ENCODE results near the gene ERICH6B. TPM values are rescaled to one million over a fixed set of nuclear protein-coding genes. Genes with fewer than 3 reads are reported as not detected.

The ERICH6B gene
- total RNA-seq, 2 experiments from 2014 or later = not detected

DNA sequence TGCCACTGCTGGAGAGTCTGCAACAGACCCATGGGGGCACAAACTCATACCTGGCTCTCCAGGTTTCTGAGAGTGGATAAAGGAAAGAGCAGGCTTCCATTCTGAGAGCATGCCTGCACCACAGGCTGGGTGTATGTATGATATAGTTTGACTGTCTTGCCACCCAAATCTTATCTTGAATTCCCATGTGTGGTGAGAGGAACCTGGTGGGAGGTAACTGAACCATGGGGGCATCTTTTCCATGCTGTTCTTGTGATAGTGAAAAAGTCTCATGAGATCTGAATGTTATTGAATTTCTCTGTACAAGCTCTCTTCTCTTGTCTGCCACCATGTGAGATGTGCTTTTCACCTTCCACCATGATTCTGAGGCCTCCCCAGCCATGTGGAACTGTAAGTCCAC, 50.2 kb downstream of the ERICH6B start:
- Mint-ChIP-seq H3K4me3 (no peak overlapping the region), H3K27me3 (ENCODE audit: low read depth) (no peaks in the 10 kb centered on the region), H3K27ac (no peak overlapping the region), H3K9me3 (ENCODE audit: insufficient read depth) (no peaks in the 10 kb centered on the region), H3K4me1 (ENCODE audit: low read depth) (no peaks in the 10 kb centered on the region), H3K36me3 (ENCODE audit: low read depth) (no peaks in the 10 kb centered on the region)
- ChIA-PET POLR2A (no interaction called here), CTCF (no interaction called here)
- ATAC-seq = no peak
- no peak for DNase-seq

DNA sequence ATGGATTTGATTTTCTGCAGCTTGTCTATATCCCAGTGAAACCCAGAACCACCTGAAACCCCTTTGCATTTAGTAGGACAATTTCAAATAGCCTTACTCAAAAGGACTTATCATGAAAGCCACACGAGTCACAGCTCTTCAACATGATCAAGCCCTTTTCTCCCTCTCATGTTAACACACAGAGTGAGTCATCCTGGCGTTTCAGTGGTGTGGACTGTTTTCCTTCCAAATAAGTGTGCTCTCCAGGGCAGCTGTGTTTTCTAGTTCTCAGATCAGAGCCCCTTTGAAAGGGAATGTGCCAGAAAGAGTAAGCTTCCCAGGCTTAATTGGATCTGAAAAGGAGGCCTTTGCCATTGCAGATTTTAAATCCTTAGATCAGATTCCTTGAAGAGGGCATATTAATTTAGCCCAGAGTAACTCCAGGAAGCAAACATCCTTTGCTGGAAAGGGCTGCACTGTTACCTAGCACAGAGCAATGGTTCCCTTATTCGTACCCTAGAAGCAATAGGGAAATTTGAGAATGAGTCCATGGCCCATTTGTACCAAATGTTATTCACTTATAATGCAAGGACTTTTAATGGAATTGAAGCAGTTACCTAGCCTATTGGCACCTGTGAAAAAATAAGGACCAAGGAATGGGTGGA, 51.3 kb downstream of the ERICH6B start:
- Mint-ChIP-seq H3K4me3 (no peak overlapping the region), H3K9me3 (ENCODE audit: insufficient read depth) (no peaks in the 10 kb centered on the region), H3K27me3 (ENCODE audit: low read depth) (no peaks in the 10 kb centered on the region), H3K36me3 (ENCODE audit: low read depth) (no peaks in the 10 kb centered on the region), H3K4me1 (ENCODE audit: low read depth) (peaks cover 2% of the 10 kb centered on the region), H3K27ac (no peak overlapping the region)
- CTCF ChIA-PET = no interaction called here
- ATAC-seq (no peak), DNase-seq (no peak)
- POLR2A ChIA-PET = no interaction called here

GRCh38 chr13:45554604-45555109, 60.9 kb downstream of the ERICH6B start:
- CTCF ChIA-PET = no interaction called here

DNA sequence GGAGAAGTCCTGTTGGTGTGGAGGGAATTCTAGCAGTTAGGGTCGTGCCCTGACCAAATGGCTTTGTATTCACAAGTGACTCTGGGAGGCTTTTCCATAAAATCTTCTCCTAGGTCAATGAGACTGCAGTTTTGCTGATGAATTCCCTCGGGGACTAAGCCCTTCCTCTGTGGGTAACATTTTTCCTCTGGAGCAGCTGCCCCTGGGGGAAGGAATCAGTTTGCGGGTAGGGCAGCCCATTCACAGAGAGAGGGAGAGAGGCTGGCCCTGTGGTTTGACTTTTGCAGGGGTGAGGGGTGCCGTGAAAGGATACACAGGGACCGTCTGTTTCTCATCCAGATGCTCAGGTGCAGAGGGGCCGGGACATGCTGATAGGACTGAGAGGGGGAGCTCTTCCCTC, 67.3 kb downstream of the ERICH6B start:
- no peaks in the 10 kb centered on the region for H3K4me1 Mint-ChIP-seq (ENCODE audit: low read depth)

More at GRCh38 chr13:45554604-45555109, 60.9 kb downstream of the ERICH6B start:
- DNase-seq (no peak), ATAC-seq (no peak)
- peaks cover 14% of the 10 kb centered on the region for H3K27me3 Mint-ChIP-seq (ENCODE audit: low read depth)
- no peak overlapping the region for H3K4me3 Mint-ChIP-seq
- peaks cover 2% of the 10 kb centered on the region for H3K4me1 Mint-ChIP-seq (ENCODE audit: low read depth)
- POLR2A ChIA-PET = no interaction called here
- no peaks in the 10 kb centered on the region for H3K9me3 Mint-ChIP-seq (ENCODE audit: insufficient read depth)
- H3K36me3 Mint-ChIP-seq (ENCODE audit: low read depth) = no peaks in the 10 kb centered on the region
- no peak overlapping the region for H3K27ac Mint-ChIP-seq

DNA sequence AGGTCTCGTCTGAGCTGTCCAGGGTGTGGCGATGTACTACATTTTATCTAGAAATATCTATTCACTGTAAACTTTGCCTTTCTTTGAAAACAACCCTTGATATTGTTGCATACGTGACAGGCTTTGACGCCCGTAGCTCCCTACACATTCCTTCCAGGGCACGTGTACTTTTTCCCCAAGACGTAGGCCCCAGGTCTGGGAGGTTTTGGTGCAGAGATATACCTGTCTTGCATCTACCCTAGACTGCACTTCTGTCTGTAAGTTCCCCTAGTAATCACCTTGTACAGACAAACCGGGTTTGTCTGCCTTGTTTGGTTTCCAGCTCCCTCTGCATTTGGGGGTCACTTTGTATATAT, 69.2 kb downstream of the ERICH6B start:
- ATAC-seq (no peak), DNase-seq (no peak)
- Mint-ChIP-seq H3K27me3 (ENCODE audit: low read depth) (peaks cover 5% of the 10 kb centered on the region), H3K4me3 (no peak overlapping the region), H3K4me1 (ENCODE audit: low read depth) (no peaks in the 10 kb centered on the region), H3K36me3 (ENCODE audit: low read depth) (no peaks in the 10 kb centered on the region), H3K27ac (no peak overlapping the region), H3K9me3 (ENCODE audit: insufficient read depth) (no peaks in the 10 kb centered on the region)
- POLR2A ChIA-PET = no interaction called here
- CTCF ChIA-PET = no interaction called here

More for the DNA sequence above, 67.3 kb downstream of the ERICH6B start:
- POLR2A ChIA-PET = no interaction called here
- peaks cover 10% of the 10 kb centered on the region for H3K27me3 Mint-ChIP-seq (ENCODE audit: low read depth)
- CTCF ChIA-PET = no interaction called here
- ATAC-seq (no peak), DNase-seq (no peak)
- H3K36me3 Mint-ChIP-seq (ENCODE audit: low read depth) = no peaks in the 10 kb centered on the region
- no peak overlapping the region for H3K4me3 Mint-ChIP-seq
- no peak overlapping the region for H3K27ac Mint-ChIP-seq
- H3K9me3 Mint-ChIP-seq (ENCODE audit: insufficient read depth) = no peaks in the 10 kb centered on the region

DNA sequence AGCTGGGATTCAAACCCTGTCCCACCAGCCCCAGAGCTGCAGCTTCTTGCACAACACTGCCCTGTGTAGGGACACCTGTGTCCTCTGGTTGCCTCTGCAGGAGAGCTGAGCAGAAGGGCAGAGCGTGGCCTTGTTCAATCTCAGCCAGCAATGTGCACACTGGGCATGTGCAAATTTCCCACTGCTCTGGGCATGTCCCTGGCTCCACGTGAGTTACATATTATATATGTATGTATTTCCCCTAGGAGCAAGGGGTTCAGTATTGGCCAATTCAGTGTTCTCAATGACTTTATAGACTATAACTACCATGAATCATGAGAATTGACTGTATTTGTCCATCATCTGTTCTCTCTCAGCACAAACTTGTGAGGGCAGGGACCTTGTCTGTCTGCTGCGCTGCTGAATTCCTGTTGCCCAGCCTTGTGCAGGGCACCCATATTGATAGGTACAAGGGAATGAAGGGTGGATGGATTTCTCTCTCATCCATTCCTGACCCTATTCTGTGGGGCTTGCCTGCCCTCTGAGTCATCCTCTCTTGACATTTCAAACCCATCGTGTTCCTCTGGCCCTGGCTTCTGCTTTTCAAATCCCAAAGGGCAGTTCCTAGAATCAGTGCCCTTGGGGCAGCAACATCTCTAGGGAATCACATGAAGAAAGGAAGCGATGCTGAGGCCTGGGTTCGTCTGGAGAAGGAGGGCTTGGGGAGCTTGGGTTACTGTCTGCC, 69.7 kb downstream of the ERICH6B start:
- Mint-ChIP-seq H3K4me1 (ENCODE audit: low read depth) (no peaks in the 10 kb centered on the region), H3K27ac (no peak overlapping the region), H3K36me3 (ENCODE audit: low read depth) (no peaks in the 10 kb centered on the region), H3K4me3 (no peak overlapping the region), H3K27me3 (ENCODE audit: low read depth) (peaks cover 5% of the 10 kb centered on the region), H3K9me3 (ENCODE audit: insufficient read depth) (no peaks in the 10 kb centered on the region)
- CTCF ChIA-PET = no interaction called here
- DNase-seq (no peak), ATAC-seq (no peak)
- POLR2A ChIA-PET = no interaction called here

- CTCF ChIA-PET = no interaction called here
- H3K4me3 Mint-ChIP-seq = no peak overlapping the region
Observed at GRCh38 chr13:45544520-45544919, 71.0 kb downstream of the ERICH6B start.

DNA sequence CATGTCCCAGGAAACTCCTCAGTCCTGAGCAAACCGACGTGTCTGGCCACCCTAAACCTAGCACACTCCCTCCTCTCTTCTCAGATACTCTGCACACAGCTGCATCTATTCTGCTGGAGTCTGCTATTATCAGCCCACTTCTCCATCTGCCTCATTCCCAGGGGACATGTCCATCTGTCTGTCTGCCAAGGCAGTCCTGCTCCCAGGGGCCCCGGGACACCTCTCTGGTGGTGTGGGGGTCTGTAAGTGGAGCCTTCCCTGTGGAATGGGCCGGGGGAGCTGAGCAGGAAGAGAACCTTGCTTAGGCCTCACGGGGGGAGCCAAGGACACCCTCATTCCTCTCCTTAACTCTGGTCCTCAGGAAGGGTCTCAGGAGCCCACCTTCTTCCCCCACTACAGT, 72.7 kb downstream of the ERICH6B start:
- ATAC-seq (no peak), DNase-seq (no peak)
- Mint-ChIP-seq H3K36me3 (ENCODE audit: low read depth) (no peaks in the 10 kb centered on the region), H3K4me1 (ENCODE audit: low read depth) (no peaks in the 10 kb centered on the region), H3K4me3 (no peak overlapping the region), H3K27ac (no peak overlapping the region), H3K27me3 (ENCODE audit: low read depth) (peaks cover 3% of the 10 kb centered on the region), H3K9me3 (ENCODE audit: insufficient read depth) (no peaks in the 10 kb centered on the region)
- CTCF ChIA-PET = no interaction called here
- POLR2A ChIA-PET = no interaction called here

More at GRCh38 chr13:45544520-45544919, 71.0 kb downstream of the ERICH6B start:
- no peaks in the 10 kb centered on the region for H3K9me3 Mint-ChIP-seq (ENCODE audit: insufficient read depth)
- POLR2A ChIA-PET = no interaction called here
- H3K27me3 Mint-ChIP-seq (ENCODE audit: low read depth) = peaks cover 3% of the 10 kb centered on the region
- no peak for DNase-seq
- no peaks in the 10 kb centered on the region for H3K4me1 Mint-ChIP-seq (ENCODE audit: low read depth)
- no peak for ATAC-seq
- no peak overlapping the region for H3K27ac Mint-ChIP-seq
- no peaks in the 10 kb centered on the region for H3K36me3 Mint-ChIP-seq (ENCODE audit: low read depth)

DNA sequence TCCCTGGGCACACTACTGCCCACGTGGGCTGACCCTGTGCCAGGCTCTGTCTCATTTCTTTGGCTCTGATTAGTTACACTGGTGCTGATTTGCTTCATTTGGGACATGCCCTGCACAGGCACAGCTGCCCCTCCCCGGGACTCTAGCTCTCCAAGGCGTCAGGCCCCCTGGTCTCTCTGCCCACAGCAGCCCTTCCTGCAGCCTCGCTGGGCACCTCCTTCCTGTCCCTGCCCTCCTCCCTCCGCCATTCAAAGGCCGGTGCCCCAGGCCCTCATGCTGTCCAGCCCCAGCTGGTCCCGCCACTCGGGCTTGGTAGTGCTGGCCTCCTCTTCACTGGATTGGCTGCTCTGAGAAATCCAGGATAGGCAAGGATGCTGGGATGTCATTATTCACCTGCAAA, 73.1 kb downstream of the ERICH6B start:
- no peak for ATAC-seq
- H3K36me3 Mint-ChIP-seq (ENCODE audit: low read depth) = no peaks in the 10 kb centered on the region
- no peaks in the 10 kb centered on the region for H3K9me3 Mint-ChIP-seq (ENCODE audit: insufficient read depth)
- H3K27me3 Mint-ChIP-seq (ENCODE audit: low read depth) = no peaks in the 10 kb centered on the region
- no peak overlapping the region for H3K4me3 Mint-ChIP-seq
- ChIA-PET CTCF (no interaction called here), POLR2A (no interaction called here)
- DNase-seq = no peak
- H3K4me1 Mint-ChIP-seq (ENCODE audit: low read depth) = no peaks in the 10 kb centered on the region
- H3K27ac Mint-ChIP-seq = no peak overlapping the region

- no peaks in the 10 kb centered on the region for H3K4me1 Mint-ChIP-seq (ENCODE audit: low read depth)
- H3K27ac Mint-ChIP-seq = no peak overlapping the region
Observed at GRCh38 chr13:45541806-45542205, 73.7 kb downstream of the ERICH6B start.

GRCh38 chr13:45540864-45541263, 74.7 kb downstream of the ERICH6B start:
- H3K36me3 Mint-ChIP-seq (ENCODE audit: low read depth) = peaks cover 5% of the 10 kb centered on the region
- H3K27ac Mint-ChIP-seq = no peak overlapping the region
- POLR2A ChIA-PET = no interaction called here
- H3K4me3 Mint-ChIP-seq = no peak overlapping the region
- DNase-seq (no peak), ATAC-seq (no peak)
- H3K27me3 Mint-ChIP-seq (ENCODE audit: low read depth) = no peaks in the 10 kb centered on the region
- no peaks in the 10 kb centered on the region for H3K4me1 Mint-ChIP-seq (ENCODE audit: low read depth)
- no peaks in the 10 kb centered on the region for H3K9me3 Mint-ChIP-seq (ENCODE audit: insufficient read depth)
- CTCF ChIA-PET = no interaction called here

More at GRCh38 chr13:45541806-45542205, 73.7 kb downstream of the ERICH6B start:
- H3K36me3 Mint-ChIP-seq (ENCODE audit: low read depth) = peaks cover 3% of the 10 kb centered on the region
- DNase-seq = no peak
- no peaks in the 10 kb centered on the region for H3K9me3 Mint-ChIP-seq (ENCODE audit: insufficient read depth)
- ATAC-seq = no peak
- no peak overlapping the region for H3K4me3 Mint-ChIP-seq
- ChIA-PET POLR2A (no interaction called here), CTCF (no interaction called here)
- H3K27me3 Mint-ChIP-seq (ENCODE audit: low read depth) = no peaks in the 10 kb centered on the region

- Mint-ChIP-seq H3K4me3 (no peak overlapping the region), H3K36me3 (ENCODE audit: low read depth) (peaks cover 10% of the 10 kb centered on the region), H3K4me1 (ENCODE audit: low read depth) (no peaks in the 10 kb centered on the region), H3K9me3 (ENCODE audit: insufficient read depth) (no peaks in the 10 kb centered on the region), H3K27ac (no peak overlapping the region), H3K27me3 (ENCODE audit: low read depth) (no peaks in the 10 kb centered on the region)
- ChIA-PET POLR2A (no interaction called here), CTCF (no interaction called here)
- ATAC-seq = no peak
- no peak for DNase-seq
Observed at GRCh38 chr13:45540195-45540594, 75.3 kb downstream of the ERICH6B start.

Data from activated CD8-positive, alpha-beta T cell treated with anti-CD3 and anti-CD28 coated beads, Interleukin-2, amount 10 ng/mL, durations not matched to agents 7 days and 5 days (primary cell).